Stimulated activated CD8-positive, alpha-beta memory T cell treated with anti-CD3 and anti-CD28 coated beads, Interleukin-15, amount 100 ng/mL, for 48 hours (primary cell): ENCODE measurements around the gene CARD16.
"Not testable (repeated sequence)": the region's sequence is repeated elsewhere in the genome, so short reads cannot be mapped to it uniquely, and the experiment has no call there.

Source experiments
- DNase-seq, 2 donors: peaks; one replicate each; pipeline ENCODE4 v3.0.0-alpha.2; 2020; ENCODE audit warnings: low read depth in 2 of 2

The CARD16 gene

GRCh38 chr11:105049481-105049880, 4.3 kb upstream of the CARD16 start:
- no peak for DNase-seq

GRCh38 chr11:105046898-105047579, 1.9 kb upstream of the CARD16 start:
- no peak for DNase-seq

- DNase-seq, result no peak
Observed at GRCh38 chr11:105045676-105046296, 651 bp upstream of the CARD16 start.

DNA sequence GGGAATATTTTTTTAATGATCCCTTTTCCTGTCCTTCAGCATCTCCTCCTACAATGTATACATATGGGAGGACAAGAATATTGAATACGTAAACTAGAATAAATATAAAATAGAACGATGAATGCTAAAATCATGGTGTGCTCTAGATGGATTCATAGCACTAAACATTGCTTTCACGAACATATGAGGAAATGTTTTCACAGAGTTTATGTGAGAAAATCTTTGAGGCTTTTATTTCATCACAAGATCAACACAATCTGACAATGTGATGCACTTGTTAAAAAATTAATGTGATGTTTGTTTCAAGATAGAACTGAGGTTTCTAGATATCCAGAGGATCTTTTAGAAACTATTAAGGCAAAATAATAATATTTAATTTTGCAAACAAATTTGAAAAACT, 3.0 kb downstream of the CARD16 start:
- no peak for DNase-seq

DNA sequence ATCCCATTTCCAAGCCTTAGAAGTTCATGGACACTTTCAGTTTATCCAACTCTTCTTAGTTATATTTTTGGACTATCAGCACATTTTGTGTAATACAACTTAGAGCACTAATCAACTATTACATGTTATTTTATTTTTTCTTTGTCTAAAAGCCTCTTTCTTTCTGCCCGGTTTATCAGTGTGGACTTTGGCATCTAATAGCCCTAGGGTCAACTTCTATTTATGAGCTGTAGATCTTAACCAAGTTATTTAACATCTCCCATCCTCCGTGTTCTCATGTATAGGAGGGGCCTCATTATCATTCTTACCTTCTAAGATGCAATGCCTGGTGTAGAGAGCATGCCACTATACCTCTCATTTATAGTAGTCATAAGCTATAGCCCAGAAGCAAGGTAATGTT, 4.4 kb downstream of the CARD16 start:
- no peak for DNase-seq

GRCh38 chr11:105034813-105035620, 10.1 kb downstream of the CARD16 start, which contains the start of gene CASP1:
Gene CASP1, minus strand, starts transcription at chr11:105035144. Its CDS starts 31 bp downstream, at chr11:105035113.
- no peak for DNase-seq

GRCh38 chr11:105034388-105034787, 10.7 kb downstream of the CARD16 start:
- DNase-seq, result not testable (repeated sequence)

DNA sequence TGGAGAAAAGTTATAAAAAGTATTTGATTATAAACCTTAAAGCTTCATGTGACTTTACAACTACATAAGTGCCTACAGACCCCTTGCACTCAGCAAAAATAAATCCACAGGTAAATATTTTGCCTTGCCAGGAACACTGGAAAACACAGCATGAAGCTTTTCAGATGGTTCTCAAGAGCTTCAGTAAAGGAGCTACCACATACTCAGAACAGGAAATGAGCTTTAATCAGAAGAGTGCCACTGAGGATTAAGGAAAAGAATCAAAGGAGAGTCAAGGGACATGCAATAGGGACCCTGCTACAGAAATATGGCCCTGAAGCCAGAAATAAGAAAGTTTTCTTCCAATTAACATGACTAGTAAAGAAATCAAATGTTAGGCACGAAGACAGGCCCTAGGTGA, 11.4 kb downstream of the CARD16 start:
- no peak for DNase-seq

DNA sequence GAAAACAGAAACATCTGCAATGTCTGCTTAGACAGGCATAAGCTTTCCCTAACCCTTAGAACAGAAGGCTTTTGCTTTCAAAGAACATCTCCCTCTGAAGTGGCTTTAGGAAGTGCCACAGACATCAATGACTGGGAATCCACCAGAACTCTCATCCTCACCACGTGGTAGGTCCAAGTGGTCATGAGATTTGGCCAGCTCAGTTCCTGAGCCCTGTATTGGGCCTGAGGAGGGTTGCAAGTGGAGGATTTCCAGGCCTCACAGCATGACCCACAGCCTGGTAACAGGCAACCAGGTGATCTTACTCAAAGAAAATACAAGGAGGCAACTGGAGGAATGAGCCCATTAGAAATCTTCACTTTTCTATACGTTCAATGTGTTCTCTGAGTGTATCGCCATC, 11.8 kb downstream of the CARD16 start:
- no peak for DNase-seq

- DNase-seq, result no peak
Observed at GRCh38 chr11:105032495-105032894, 12.6 kb downstream of the CARD16 start.

DNA sequence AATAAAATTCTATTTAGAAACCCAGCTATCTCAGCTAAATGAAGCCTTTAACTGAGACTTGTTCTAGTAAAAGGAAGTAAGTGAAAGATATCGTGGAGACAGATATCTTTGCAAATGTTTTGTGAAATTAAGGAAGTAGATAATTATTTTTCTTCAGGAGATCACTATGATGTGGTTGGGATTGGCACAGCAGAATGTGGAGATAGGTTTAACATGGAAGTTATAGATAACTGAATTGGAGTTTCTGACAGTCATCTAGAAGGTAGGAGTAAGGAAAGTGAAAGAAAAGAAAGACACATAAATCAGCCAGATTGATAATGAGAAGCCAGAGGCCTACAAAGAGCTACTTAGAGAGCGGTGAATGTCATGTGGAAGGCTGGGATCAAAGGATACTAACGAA, 17.5 kb downstream of the CARD16 start:
- DNase-seq, result no peak

GRCh38 chr11:105024394-105024793, 20.7 kb downstream of the CARD16 start:
- no peak for DNase-seq

- no peak for DNase-seq
Observed at GRCh38 chr11:105023003-105023402, 22.1 kb downstream of the CARD16 start, which contains the start of gene CASP5. Gene CASP5, minus strand, starts transcription at chr11:105023168. Its CDS starts 32 bp downstream, at chr11:105023136.

- DNase-seq, result no peak
Observed at GRCh38 chr11:105022527-105022926, 22.6 kb downstream of the CARD16 start.

GRCh38 chr11:105007463-105007862, 37.7 kb downstream of the CARD16 start:
- DNase-seq, result no peak

- DNase-seq, result no peak
Observed at GRCh38 chr11:105005451-105005845, 39.7 kb downstream of the CARD16 start.

GRCh38 chr11:105004021-105004420, 41.1 kb downstream of the CARD16 start:
- DNase-seq, result no peak

GRCh38 chr11:105003151-105003550, 42.0 kb downstream of the CARD16 start:
- no peak for DNase-seq

- peak; percentile 15 to 26 for DNase-seq
Observed at GRCh38 chr11:105000797-105001196, 44.3 kb downstream of the CARD16 start.

- no peak for DNase-seq
Observed at GRCh38 chr11:105000167-105000566, 45.0 kb downstream of the CARD16 start.

DNA sequence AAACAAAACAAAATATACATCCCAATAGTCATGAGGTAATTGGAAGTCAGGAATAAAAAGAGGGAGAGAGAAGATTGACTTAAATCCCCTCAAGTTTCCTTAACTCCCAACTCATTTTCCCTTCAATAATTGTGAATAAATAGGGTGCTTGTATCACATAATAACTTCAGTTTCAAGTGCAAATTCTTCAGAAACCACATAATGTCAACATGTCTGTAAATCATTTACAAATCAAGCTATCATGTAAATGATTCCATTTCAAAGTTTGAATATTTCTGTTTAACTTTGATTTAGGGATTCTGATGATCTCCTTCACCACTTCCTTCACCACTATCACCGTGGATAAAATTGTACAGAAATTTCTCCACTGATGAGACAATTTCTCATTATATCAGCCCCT, 45.4 kb downstream of the CARD16 start:
- DNase-seq, result no peak

GRCh38 chr11:104997288-104997687, 47.8 kb downstream of the CARD16 start:
- DNase-seq, result no peak

- DNase-seq, result no peak
Observed at GRCh38 chr11:104995001-104995408, 50.1 kb downstream of the CARD16 start.
